WTC11 (cell line): ENCODE results near the gene CTTNBP2. TPM values are rescaled to one million over a fixed set of nuclear protein-coding genes. Genes with fewer than 3 reads are reported as not detected.

Experiments
- ATAC-seq: fragments of 200-7000 bp; cut with Tn5 transposase; 2 replicates; pipeline ENCODE4 v1.10.0; 2021; ENCODE audit warnings: mild to moderate bottlenecking, moderate library complexity
- CTCF ChIA-PET: fragments of 300-600 bp; sonication (Branson Sonifier 250); formaldehyde crosslinking; loops from one replicate; lab custom pipeline; 2021; ENCODE audit warnings: antibody characterized with exemption; lab: Charles Lee
- POLR2A ChIA-PET: fragments of 350-600 bp; sonication (Branson Sonifier 250); formaldehyde crosslinking; loops from one replicate; lab custom pipeline; 2021; ENCODE audit warnings: antibody characterized with exemption; lab: Charles Lee
- DNase-seq: peaks from one replicate; pipeline ENCODE4 v3.0.0; 2021; ENCODE audit warnings: low spot score
- H3K27ac Mint-ChIP-seq: 2 replicates; pipeline ENCODE4 v1.8.0; 2021; ENCODE audit warnings: mixed read lengths
- H3K27me3 Mint-ChIP-seq: 2 replicates; pipeline ENCODE4 v1.8.0; 2021; ENCODE audit warnings: low read depth, mild to moderate bottlenecking, moderate library complexity, mixed read lengths
- H3K36me3 Mint-ChIP-seq: 2 replicates; pipeline ENCODE4 v1.8.0; 2021; ENCODE audit warnings: mixed read lengths
- H3K4me1 Mint-ChIP-seq: 2 replicates; pipeline ENCODE4 v1.8.0; 2022; ENCODE audit warnings: mixed read lengths
- H3K4me3 Mint-ChIP-seq: 2 replicates; pipeline ENCODE4 v1.8.0; 2021; ENCODE audit warnings: mild to moderate bottlenecking, moderate library complexity, mixed read lengths
- H3K9me3 Mint-ChIP-seq: 2 replicates; pipeline ENCODE4 v1.8.0; 2021; ENCODE audit warnings: mixed read lengths
- AR ChIP-seq: fragments of 250-450 bp; sonication (Bioruptor Pico); IDR thresholded peaks from 2 replicates; pipeline ENCODE4 v1.9.0; 2021; ENCODE audit warnings: mild to moderate bottlenecking
- ATF3 ChIP-seq: sonication (generic); formaldehyde crosslinking; conservative IDR thresholded peaks from 2 replicates; pipeline ENCODE4 v1.8.1; 2022; ENCODE audit warnings: mild to moderate bottlenecking, missing genetic modification reagents
- ATF6 ChIP-seq: sonication (generic); formaldehyde crosslinking; IDR thresholded peaks from 2 replicates; pipeline ENCODE4 v1.8.1; 2023; ENCODE audit warnings: mild to moderate bottlenecking, missing genetic modification reagents
- CBFB ChIP-seq: sonication (generic); formaldehyde crosslinking; IDR thresholded peaks from 2 replicates; pipeline ENCODE4 v1.8.1; 2022; ENCODE audit warnings: mild to moderate bottlenecking, low read depth, missing genetic modification reagents
- CREB1 ChIP-seq: sonication (generic); formaldehyde crosslinking; IDR thresholded peaks from 2 replicates; pipeline ENCODE4 v1.8.0; 2023; ENCODE audit warnings: mild to moderate bottlenecking, missing genetic modification reagents
- CREM ChIP-seq: sonication (generic); formaldehyde crosslinking; IDR thresholded peaks from 2 replicates; pipeline ENCODE4 v1.8.1; 2022; ENCODE audit warnings: mild to moderate bottlenecking, missing genetic modification reagents, moderate library complexity
- E2F4 ChIP-seq: sonication (generic); formaldehyde crosslinking; IDR thresholded peaks from 2 replicates; pipeline ENCODE4 v1.8.1; 2022; ENCODE audit warnings: low read depth, mild to moderate bottlenecking, moderate library complexity, missing genetic modification reagents, borderline replicate concordance
- EMX1 ChIP-seq: fragments of 250-450 bp; sonication (Bioruptor Pico); IDR thresholded peaks from 2 replicates; pipeline ENCODE4 v1.8.0; 2021; ENCODE audit warnings: mild to moderate bottlenecking
- ESRRA ChIP-seq: sonication (generic); formaldehyde crosslinking; IDR thresholded peaks from 2 replicates; pipeline ENCODE4 v1.8.1; 2022; ENCODE audit warnings: mild to moderate bottlenecking, missing genetic modification reagents, borderline replicate concordance
- FOXP1 ChIP-seq: sonication (generic); formaldehyde crosslinking; IDR thresholded peaks from 2 replicates; pipeline ENCODE4 v1.8.0; 2022; ENCODE audit warnings: missing genetic modification reagents, mild to moderate bottlenecking, moderate library complexity, borderline replicate concordance
- GABPB1 ChIP-seq: sonication (generic); formaldehyde crosslinking; IDR thresholded peaks from 2 replicates; pipeline ENCODE4 v1.8.1; 2023; ENCODE audit warnings: mild to moderate bottlenecking, missing genetic modification reagents
- JAZF1 ChIP-seq: fragments of 250-450 bp; sonication (Bioruptor Pico); IDR thresholded peaks from 2 replicates; pipeline ENCODE4 v1.9.0; 2021; ENCODE audit warnings: moderate library complexity, mild to moderate bottlenecking, inconsistent platforms
- KAT7 ChIP-seq: sonication (generic); formaldehyde crosslinking; IDR thresholded peaks from 2 replicates; pipeline ENCODE4 v1.8.1; 2023; ENCODE audit warnings: missing genetic modification reagents, mild to moderate bottlenecking, borderline replicate concordance
- MXD4 ChIP-seq: fragments of 250-450 bp; sonication (Bioruptor Pico); IDR thresholded peaks from 2 replicates; pipeline ENCODE4 v1.8.0; 2021; ENCODE audit warnings: mild to moderate bottlenecking, moderate library complexity, borderline replicate concordance
- NFATC4 ChIP-seq: fragments of 250-450 bp; sonication (Bioruptor Pico); IDR thresholded peaks from 2 replicates; pipeline ENCODE4 v1.9.0; 2021; ENCODE audit warnings: mild to moderate bottlenecking
- PREB ChIP-seq: sonication (generic); formaldehyde crosslinking; IDR thresholded peaks from 2 replicates; pipeline ENCODE4 v1.8.1; 2022; ENCODE audit warnings: mild to moderate bottlenecking, missing genetic modification reagents, moderate library complexity, borderline replicate concordance
- PRRX2 ChIP-seq: fragments of 250-450 bp; sonication (Bioruptor Pico); IDR thresholded peaks from 2 replicates; pipeline ENCODE4 v1.8.0; 2021; ENCODE audit warnings: mild to moderate bottlenecking
- SMAD4 ChIP-seq: sonication (generic); formaldehyde crosslinking; IDR thresholded peaks from 2 replicates; pipeline ENCODE4 v1.8.0; 2022; ENCODE audit warnings: mild to moderate bottlenecking, missing genetic modification reagents
- TEAD1 ChIP-seq: sonication (generic); formaldehyde crosslinking; IDR thresholded peaks from 2 replicates; pipeline ENCODE4 v1.8.0; 2022; ENCODE audit warnings: mild to moderate bottlenecking, missing genetic modification reagents
- ZMAT4 ChIP-seq: fragments of 250-450 bp; sonication (Bioruptor Pico); IDR thresholded peaks from 2 replicates; pipeline ENCODE4 v1.9.0; 2021; ENCODE audit warnings: mild to moderate bottlenecking
- ZNF232 ChIP-seq: sonication (generic); formaldehyde crosslinking; IDR thresholded peaks from 2 replicates; pipeline ENCODE4 v1.8.0; 2022; ENCODE audit warnings: mild to moderate bottlenecking, missing genetic modification reagents
- ZNF317 ChIP-seq: sonication (generic); formaldehyde crosslinking; IDR thresholded peaks from 2 replicates; pipeline ENCODE4 v1.8.1; 2023; ENCODE audit warnings: low read depth, mild to moderate bottlenecking, moderate library complexity, missing genetic modification reagents, borderline replicate concordance
- total RNA-seq: library from RNA; stranded (reverse); gene quantifications from 3 replicates; pipeline ENCODE4 v1.2.3, GENCODE V29; 2021

The CTTNBP2 gene
- total RNA-seq, 1 experiment from 2014 or later = 22.1 TPM

GRCh38 chr7:117741962-117742361 is 131.3 kb downstream of the CTTNBP2 start (continued):
- TF ChIP-seq FOXP1 (CRISPR knock-in tag) (no peak), E2F4 (CRISPR knock-in tag) (no peak), ESRRA (no peak), MXD4 (CRISPR knock-in tag) (no peak), JAZF1 (CRISPR knock-in tag) (no peak), SMAD4 (CRISPR knock-in tag) (no peak), CREB1 (no peak)

GRCh38 chr7:117739085-117739484 is 134.2 kb downstream of the CTTNBP2 start:
- Mint-ChIP-seq H3K9me3 (no peaks in the 10 kb centered on the region), H3K27me3 (no peaks in the 10 kb centered on the region), H3K4me1 (no peaks in the 10 kb centered on the region), H3K36me3 (peaks cover 39% of the 10 kb centered on the region), H3K27ac (no peak overlapping the region), H3K4me3 (no peak overlapping the region)
- POLR2A ChIA-PET = no interaction called here
- DNase-seq = no peak
- ATAC-seq = no peak
- CTCF ChIA-PET = no interaction called here
- TF ChIP-seq ZNF317 (CRISPR knock-in tag) (no peak), ATF6 (CRISPR knock-in tag) (no peak), KAT7 (no peak)

- no peak for TF ChIP-seq CREB1
- TF ChIP-seq ESRRA = no peak
- TF ChIP-seq ZMAT4 = no peak
- no peak for TF ChIP-seq NFATC4
- no peak for TF ChIP-seq CREM (CRISPR knock-in tag)
- TF ChIP-seq ZNF232 (CRISPR knock-in tag) = no peak
- no peak for TF ChIP-seq EMX1 (CRISPR knock-in tag)
- TF ChIP-seq TEAD1 (CRISPR knock-in tag) = no peak
- no peak for TF ChIP-seq GABPB1 (CRISPR knock-in tag)
- no peak for TF ChIP-seq AR
- TF ChIP-seq PRRX2 = no peak
- TF ChIP-seq MXD4 (CRISPR knock-in tag) = no peak
- no peak for TF ChIP-seq PREB (CRISPR knock-in tag)
- TF ChIP-seq CBFB = no peak
- no peak for TF ChIP-seq FOXP1 (CRISPR knock-in tag)
- TF ChIP-seq ATF3 (CRISPR knock-in tag) = no peak
- TF ChIP-seq, all 79 proteins: peak for 0
- H3K4me3 Mint-ChIP-seq = no peak overlapping the region
- no peaks in the 10 kb centered on the region for H3K4me1 Mint-ChIP-seq
- no peaks in the 10 kb centered on the region for H3K27me3 Mint-ChIP-seq
- DNase-seq = no peak
- H3K36me3 Mint-ChIP-seq = peaks cover 43% of the 10 kb centered on the region
- ATAC-seq = no peak
- ChIA-PET CTCF (interaction anchor here (0.6 kb wide), 1 partner anchor 142 kb away, joined by 3 read pairs; no protein-coding TSS in a partner anchor), POLR2A (no interaction called here)
- H3K9me3 Mint-ChIP-seq = no peaks in the 10 kb centered on the region
- H3K27ac Mint-ChIP-seq = no peak overlapping the region
Observed at GRCh38 chr7:117737926-117738325, 135.3 kb downstream of the CTTNBP2 start.
